HCT116 (cell line): ENCODE measurements around the gene MALRD1. TPM values are rescaled to one million over a fixed set of nuclear protein-coding genes. Genes with fewer than 3 reads are reported as not detected.

Source experiments
- ATAC-seq: fragments of 200-7000 bp; cut with Tn5 transposase; 2 replicates; pipeline ENCODE4 v1.9.1; 2020; ENCODE audit warnings: mild to moderate bottlenecking, moderate library complexity
- BruUV-seq: library from RNA; stranded (reverse); fragments of 400-500 nt; replicated peaks from 2 replicates; lab custom pipeline; 2021; lab: Mats Ljungman, UMichigan
- CTCF ChIA-PET: fragments of 300-600 bp; sonication (Branson Sonifier 250); formaldehyde crosslinking; loops from one replicate; lab custom pipeline; 2021; ENCODE audit warnings: antibody characterized with exemption; lab: Charles Lee
- POLR2A ChIA-PET: fragments of 300-600, 350-600 bp; sonication (Branson Sonifier 250); formaldehyde crosslinking; loops from one replicate; lab custom pipeline; 2021; ENCODE audit warnings: antibody characterized with exemption; lab: Charles Lee
- RAD21 ChIA-PET, 2 experiments: fragments of 300-600 bp; sonication (Branson Sonifier 250); formaldehyde crosslinking; loops; one replicate each; lab custom pipeline; 2023; ENCODE audit warnings: low total read pairs in 2 of 2; ENCODE audit not compliant: uncharacterized antibody in 2 of 2, unreplicated experiment in 2 of 2, low non-redundant PET in 1 of 2; lab: Charles Lee
- DNase-seq: peaks from one replicate; pipeline ENCODE4 v3.0.0-alpha.2; 2010; ENCODE audit warnings: low read depth, low spot score
- H2AFZ ChIP-seq: fragments of 200-600 bp; shearing (Covaris generic), sonication (generic); 2 replicates; pipeline ENCODE4 v1.6.1; 2017; ENCODE audit warnings: low read depth, mixed run types, mixed read lengths, antibody characterized with exemption, low read length; ENCODE audit not compliant: poor library complexity, severe bottlenecking
- H3K27ac ChIP-seq: 2 replicates; pipeline ENCODE4 v1.5.1; 2012; ENCODE audit warnings: low read depth, low read length
- H3K27me3 ChIP-seq: fragments of 200-600 bp; sonication (generic); 2 replicates; pipeline ENCODE4 v1.6.1; 2016; ENCODE audit warnings: mixed run types, low read length, mixed read lengths; ENCODE audit not compliant: insufficient read depth
- H3K36me3 ChIP-seq, 2 experiments: fragments of 200-500 bp in 1 of 2; fragments of 200-600 bp in 1 of 2; sonication (Bioruptor generic) in 1 of 2; sonication (generic) in 1 of 2; 2 replicates each; pipeline versions ENCODE4 v1.5.1 to v1.6.1; 2014 to 2016; ENCODE audit warnings: low read length in 2 of 2, inconsistent platforms in 1 of 2, mixed read lengths in 1 of 2, mixed run types in 1 of 2; ENCODE audit not compliant: insufficient read depth in 2 of 2, control insufficient read depth in 1 of 2
- H3K4me1 ChIP-seq, 2 experiments: fragments of 200-600 bp in 1 of 2; sonication (generic) in 1 of 2; 2 replicates each; pipeline versions ENCODE4 v1.5.1 to v1.6.1; 2012 to 2017; ENCODE audit warnings: low read length in 2 of 2, inconsistent platforms in 1 of 2, mild to moderate bottlenecking in 1 of 2, mixed read lengths in 1 of 2, mixed run types in 1 of 2, moderate library complexity in 1 of 2; ENCODE audit not compliant: insufficient read depth in 2 of 2, control insufficient read depth in 1 of 2
- H3K4me2 ChIP-seq: fragments of 200-600 bp; sonication (generic); 2 replicates; pipeline ENCODE4 v1.6.1; 2017; ENCODE audit warnings: mixed run types, low read length, mixed read lengths
- H3K4me3 ChIP-seq, 2 experiments: fragments of 200-600 bp in 1 of 2; sonication (generic) in 1 of 2; replicated peaks in 1 of 2; 2 replicates each; pipeline ENCODE4 v1.5.1; 2011 to 2016; ENCODE audit warnings: low read length in 2 of 2, control low read depth in 1 of 2, low read depth in 1 of 2, mild to moderate bottlenecking in 1 of 2, mixed read lengths in 1 of 2, mixed run types in 1 of 2
- H3K79me2 ChIP-seq: fragments of 200-600 bp; sonication (generic); 2 replicates; pipeline ENCODE4 v1.6.1; 2017; ENCODE audit warnings: mild to moderate bottlenecking, mixed run types, low read length, moderate library complexity, mixed read lengths; ENCODE audit not compliant: insufficient read depth
- H3K9ac ChIP-seq: fragments of 200-600 bp; sonication (generic); 2 replicates; pipeline ENCODE4 v1.6.1; 2016; ENCODE audit warnings: low read length, mixed read lengths
- H3K9me2 ChIP-seq: fragments of 200-600 bp; sonication (generic), shearing (Covaris generic); 2 replicates; pipeline ENCODE4 v1.6.1; 2017; ENCODE audit warnings: mixed run types, mild to moderate bottlenecking, moderate library complexity; ENCODE audit not compliant: insufficient read depth
- H3K9me3 ChIP-seq, 2 experiments: fragments of 200-500 bp in 1 of 2; fragments of 200-600 bp in 1 of 2; sonication (Bioruptor generic) in 1 of 2; sonication (generic) in 1 of 2; 2 replicates each; pipeline ENCODE4 v1.6.1; 2014 to 2017; ENCODE audit warnings: low read length in 2 of 2, mixed read lengths in 2 of 2, inconsistent platforms in 1 of 2, low read depth in 1 of 2, mild to moderate bottlenecking in 1 of 2, mixed run types in 1 of 2, moderate library complexity in 1 of 2; ENCODE audit not compliant: control insufficient read depth in 1 of 2, insufficient read depth in 1 of 2
- H4K20me1 ChIP-seq: fragments of 200-600 bp; sonication (generic), shearing (Covaris generic); 2 replicates; pipeline ENCODE4 v1.6.1; 2017; ENCODE audit warnings: mixed run types, mild to moderate bottlenecking, moderate library complexity; ENCODE audit not compliant: insufficient read depth
- CBX3 ChIP-seq: IDR thresholded peaks from 2 replicates; pipeline ENCODE4 v1.6.1; 2012; ENCODE audit warnings: low read depth
- CEBPB ChIP-seq: IDR thresholded peaks from 2 replicates; pipeline ENCODE4 v1.6.1; 2012; ENCODE audit warnings: low read depth
- CTCF ChIP-seq, 3 experiments: fragments of 200-600 bp in 1 of 3; sonication (generic) in 1 of 3; IDR thresholded peaks in 2 of 3; conservative IDR thresholded peaks in 1 of 3; 2 replicates each; pipeline ENCODE4 v1.5.1; 2012 to 2017; ENCODE audit warnings: low read depth in 2 of 3, low read length in 2 of 3, antibody characterized with exemption in 1 of 3, borderline replicate concordance in 1 of 3, control low read depth in 1 of 3, mild to moderate bottlenecking in 1 of 3, mixed read lengths in 1 of 3, mixed run types in 1 of 3, moderate library complexity in 1 of 3; ENCODE audit not compliant: insufficient read depth in 1 of 3
- EGR1 ChIP-seq: IDR thresholded peaks from 2 replicates; pipeline ENCODE4 v1.6.1; 2012; ENCODE audit warnings: low read depth
- ELF1 ChIP-seq: IDR thresholded peaks from 2 replicates; pipeline ENCODE4 v1.6.1; 2012; ENCODE audit warnings: low read depth, borderline replicate concordance
- EZH2phosphoT487 ChIP-seq: fragments of 200-600 bp; IDR thresholded peaks from 2 replicates; pipeline ENCODE4 v1.6.1; 2018; ENCODE audit warnings: antibody characterized with exemption, borderline replicate concordance
- FOSL1 ChIP-seq: IDR thresholded peaks from 2 replicates; pipeline ENCODE4 v1.6.1; 2012; ENCODE audit warnings: low read depth
- JUND ChIP-seq: IDR thresholded peaks from 2 replicates; pipeline ENCODE4 v1.6.1; 2012
- MAX ChIP-seq: IDR thresholded peaks from 2 replicates; pipeline ENCODE4 v1.6.1; 2012
- POLR2A ChIP-seq: IDR thresholded peaks from 2 replicates; pipeline ENCODE4 v1.7.0; 2011; ENCODE audit warnings: borderline replicate concordance; ENCODE audit not compliant: insufficient read depth, insufficient read length; ENCODE audit errors: extremely low read depth
- POLR2AphosphoS5 ChIP-seq: IDR thresholded peaks from 2 replicates; pipeline ENCODE4 v1.6.1; 2011; ENCODE audit warnings: mild to moderate bottlenecking, low read depth, low read length, moderate library complexity
- RAD21 ChIP-seq: IDR thresholded peaks from 2 replicates; pipeline ENCODE4 v1.6.1; 2012; ENCODE audit warnings: low read depth, mild to moderate bottlenecking
- SIN3A ChIP-seq: IDR thresholded peaks from 2 replicates; pipeline ENCODE4 v1.6.1; 2012; ENCODE audit warnings: low read depth
- SP1 ChIP-seq: IDR thresholded peaks from 2 replicates; pipeline ENCODE4 v1.6.1; 2012; ENCODE audit warnings: low read depth
- SRF ChIP-seq: IDR thresholded peaks from 2 replicates; pipeline ENCODE4 v1.6.1; 2012; ENCODE audit warnings: low read depth
- YY1 ChIP-seq: IDR thresholded peaks from 2 replicates; pipeline ENCODE4 v1.6.1; 2011; ENCODE audit warnings: low read length, low read depth, moderate library complexity, mild to moderate bottlenecking; ENCODE audit not compliant: insufficient replicate concordance; ENCODE audit errors: extremely low read depth
- ZBTB33 ChIP-seq: IDR thresholded peaks from 2 replicates; pipeline ENCODE4 v1.6.1; 2011; ENCODE audit warnings: mild to moderate bottlenecking, low read length, moderate library complexity; ENCODE audit not compliant: insufficient replicate concordance; ENCODE audit errors: extremely low read depth
- ZFX ChIP-seq: fragments of 450-650 bp; IDR thresholded peaks from 2 replicates; pipeline ENCODE4 v1.6.1; 2017
- ZNF274 ChIP-seq: fragments of 200-500 bp; sonication (Bioruptor generic); IDR thresholded peaks from 2 replicates; pipeline ENCODE4 v1.6.1; 2014; ENCODE audit warnings: mild to moderate bottlenecking, low read depth, low read length, inconsistent platforms
- intact Hi-C: fragments of 100-400 bp; cut with micrococcal nuclease; formaldehyde crosslinking; loops from 2 replicates; pipeline ENCODE4 v1.10.0; 2022
- total RNA-seq: library from RNA; stranded (reverse); gene quantifications from one replicate; pipeline ENCODE4 v1.2.1, GENCODE V29; 2021; ENCODE audit not compliant: unreplicated experiment

Gene MALRD1
- total RNA-seq, 1 experiment from 2014 or later, result not detected

- Histone ChIP-seq H2AFZ (no peak overlapping the region), H3K9ac (no peak overlapping the region), H3K4me1 (no peaks in the 10 kb centered on the region), H3K9me2 (no peaks in the 10 kb centered on the region), H3K27ac (no peak overlapping the region), H3K27me3 (no peaks in the 10 kb centered on the region), H3K79me2 (no peaks in the 10 kb centered on the region), H3K4me3 (no peak overlapping the region), H4K20me1 (no peaks in the 10 kb centered on the region), H3K36me3 (no peaks in the 10 kb centered on the region), H3K9me3 (peaks cover 12 to 22% of the 10 kb centered on the region in 2 experiments), H3K4me2 (no peak overlapping the region)
- no TSS peak for BruUV-seq
- no peak for ATAC-seq
- POLR2A ChIA-PET, result no interaction called here
- intact Hi-C loops, result no loop called here
- no peak for DNase-seq
- CTCF ChIA-PET, result no interaction called here
- TF ChIP-seq POLR2A, result no peak
- RAD21 ChIA-PET, result no interaction called here
Observed at GRCh38 chr10:19290770-19291169, 242.2 kb downstream of the MALRD1 start.

GRCh38 chr10:19294233-19294632 lies 245.6 kb downstream of the MALRD1 start:
- Histone ChIP-seq H4K20me1 (no peaks in the 10 kb centered on the region), H3K36me3 (no peaks in the 10 kb centered on the region), H3K4me3 (no peak overlapping the region), H3K9me2 (no peaks in the 10 kb centered on the region), H3K79me2 (no peaks in the 10 kb centered on the region), H3K27me3 (no peaks in the 10 kb centered on the region), H3K27ac (no peak overlapping the region), H3K4me1 (no peaks in the 10 kb centered on the region), H3K9me3 (peaks cover 8 to 22% of the 10 kb centered on the region in 2 experiments), H2AFZ (no peak overlapping the region), H3K4me2 (no peak overlapping the region), H3K9ac (no peak overlapping the region)
- ATAC-seq (no peak), DNase-seq (no peak)
- BruUV-seq, result no TSS peak
- ChIA-PET CTCF (no interaction called here), POLR2A (no interaction called here), RAD21 (no interaction called here)
- TF ChIP-seq ZBTB33 (no peak), SRF (no peak), MAX (no peak), ELF1 (no peak), EZH2phosphoT487 (no peak), POLR2AphosphoS5 (no peak), FOSL1 (no peak), CTCF (IDR thresholded peaks at IDR 0.05 in 2 of 3, conservative IDR thresholded peaks at IDR 0.05 in 1 of 3; ENCODE audit: borderline replicate concordance in 1 of 3, insufficient read depth in 1 of 3, low read depth in 2 of 3, low read length in 2 of 3) (no peak), SP1 (no peak), ZFX (no peak), CEBPB (no peak), SIN3A (no peak), JUND (no peak), CBX3 (no peak), POLR2A (no peak), YY1 (no peak), EGR1 (no peak), ZNF274 (no peak), RAD21 (no peak)
- intact Hi-C loops, result no loop called here
